ENCODE measurements around the gene SHROOM3.

The SHROOM3 gene

DNA sequence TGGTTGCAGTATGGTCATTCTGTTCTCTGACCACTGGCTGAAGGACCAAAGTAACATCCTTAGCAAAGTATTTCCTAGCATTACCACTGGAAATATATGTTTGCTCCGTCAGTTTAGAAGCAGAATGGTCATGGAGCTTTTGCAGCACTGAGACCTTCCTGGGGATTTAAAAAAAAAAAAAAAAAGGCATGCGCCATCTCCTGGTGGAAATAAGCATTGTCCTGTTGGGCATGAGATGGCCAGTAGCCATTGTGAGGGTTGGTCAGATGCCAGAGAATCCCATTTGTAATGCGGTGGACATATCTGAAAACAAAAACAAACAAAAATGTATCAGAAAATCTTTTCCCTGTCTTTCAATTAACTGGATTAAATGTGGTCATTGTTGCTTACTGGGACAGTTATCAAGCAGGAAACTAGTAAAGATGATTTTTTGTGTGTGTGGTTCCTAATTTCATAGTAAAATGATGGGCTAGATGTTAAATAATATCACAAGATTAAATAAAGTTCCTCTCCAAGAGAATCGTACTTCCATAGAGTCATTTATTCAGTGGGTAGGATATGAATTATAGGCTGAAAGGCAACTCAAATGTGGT, 323.4 kb downstream of the SHROOM3 start:
- no peak for DNase-seq

DNA sequence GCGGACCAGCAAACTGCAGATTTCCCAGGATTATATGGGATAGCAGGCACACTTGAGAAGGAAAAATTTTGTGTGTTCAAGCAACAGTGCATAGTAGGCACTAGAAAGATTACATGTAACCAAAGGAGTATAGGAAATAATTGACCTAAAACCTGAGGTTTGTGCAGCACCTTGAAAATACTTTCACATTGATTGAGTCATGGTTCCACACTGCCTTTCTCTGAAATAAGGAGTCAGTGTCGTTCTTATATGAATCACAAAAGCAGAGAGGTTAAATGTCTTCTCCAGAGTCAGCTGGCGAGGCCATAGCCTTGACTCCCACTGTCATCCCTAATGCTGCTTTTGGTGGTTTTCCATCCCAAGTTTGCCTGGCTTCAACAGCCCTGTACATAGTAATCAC, 324.0 kb downstream of the SHROOM3 start:
- DNase-seq: no peak

DNA sequence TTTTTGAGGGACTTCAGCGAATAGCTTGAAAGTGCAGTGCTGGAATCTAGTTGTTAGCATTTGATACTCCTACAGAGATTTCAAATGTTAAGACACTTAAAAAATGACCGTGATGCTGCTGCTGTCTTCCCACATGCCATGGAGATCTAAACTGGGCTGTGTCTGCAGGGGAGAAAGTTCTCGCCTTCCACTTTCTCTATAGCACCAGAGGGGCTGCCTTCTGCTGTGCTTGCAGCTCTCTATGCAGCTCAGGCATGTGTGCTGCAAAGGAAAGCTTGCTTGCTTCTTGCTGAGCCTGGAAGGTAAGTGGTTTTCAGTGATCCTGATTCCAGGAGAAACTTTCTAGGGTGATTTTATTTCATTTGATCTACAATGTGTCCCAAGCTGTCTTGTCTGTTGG, 325.2 kb downstream of the SHROOM3 start:
- no peak for DNase-seq

DNA sequence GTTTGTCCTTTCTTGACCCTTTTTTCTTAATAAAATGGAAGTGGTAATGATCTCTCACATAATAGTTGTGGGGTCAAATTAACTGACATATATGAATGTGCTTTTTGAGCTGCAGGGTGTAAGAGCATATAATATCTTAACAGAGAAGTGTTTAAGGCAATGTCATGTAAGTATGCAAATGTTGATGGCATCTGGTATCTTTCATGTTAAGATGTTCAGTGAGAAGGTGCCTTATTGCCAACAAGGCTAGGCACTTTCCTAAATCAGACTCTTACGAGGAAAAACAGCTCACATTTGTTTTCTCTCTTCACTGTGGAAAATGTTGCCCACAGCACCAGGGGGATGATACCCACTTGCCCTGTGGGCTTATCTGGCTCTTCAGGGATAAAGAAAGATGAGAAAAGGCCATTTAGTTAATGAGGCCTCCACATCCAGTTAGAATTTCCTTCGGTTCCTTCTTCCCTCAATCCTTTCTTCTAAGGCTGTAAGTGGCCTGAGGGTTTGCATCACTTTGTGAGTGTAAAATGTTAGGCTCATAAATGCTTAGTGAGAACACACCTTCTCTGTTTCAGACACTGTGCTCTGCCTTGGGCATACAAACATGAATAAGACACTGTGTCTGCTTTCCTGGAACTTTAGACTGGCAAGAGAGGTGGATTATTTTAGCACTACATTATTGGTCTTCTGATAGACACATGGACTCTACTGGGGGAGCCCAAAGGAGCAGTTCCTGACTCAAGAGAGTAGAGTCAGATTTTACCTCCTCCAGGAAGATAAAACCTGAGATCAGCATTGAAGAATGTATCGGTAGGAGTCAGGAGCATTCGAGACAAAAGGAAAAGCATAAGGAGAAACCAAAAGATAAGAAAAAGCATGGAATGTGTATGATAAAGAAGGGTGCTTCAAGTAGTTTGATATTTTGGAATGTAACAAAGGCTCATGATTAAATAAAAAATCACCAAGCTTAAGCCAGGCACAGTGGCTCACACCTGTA, 327.4 kb downstream of the SHROOM3 start:
- DNase-seq: no peak

DNA sequence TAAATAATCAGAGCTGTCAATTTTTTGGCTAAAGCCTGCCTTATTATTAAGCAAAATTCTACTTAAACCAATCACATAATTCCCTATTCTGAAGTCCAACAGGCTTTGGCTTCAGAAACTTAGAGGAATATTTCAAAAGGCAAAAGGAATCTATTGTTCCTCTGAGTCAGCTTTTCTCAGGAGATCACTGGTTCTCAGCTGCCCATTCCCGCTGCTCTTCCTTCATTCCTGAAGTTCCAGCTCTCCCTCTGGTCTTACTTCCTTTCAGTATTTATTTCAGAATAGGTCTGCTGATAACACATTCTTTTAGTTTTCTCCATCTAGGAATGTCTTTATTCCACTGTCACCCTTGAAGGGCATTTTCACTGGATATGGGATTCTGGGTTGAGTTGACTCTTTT, 329.2 kb downstream of the SHROOM3 start:
- no peak for DNase-seq

DNA sequence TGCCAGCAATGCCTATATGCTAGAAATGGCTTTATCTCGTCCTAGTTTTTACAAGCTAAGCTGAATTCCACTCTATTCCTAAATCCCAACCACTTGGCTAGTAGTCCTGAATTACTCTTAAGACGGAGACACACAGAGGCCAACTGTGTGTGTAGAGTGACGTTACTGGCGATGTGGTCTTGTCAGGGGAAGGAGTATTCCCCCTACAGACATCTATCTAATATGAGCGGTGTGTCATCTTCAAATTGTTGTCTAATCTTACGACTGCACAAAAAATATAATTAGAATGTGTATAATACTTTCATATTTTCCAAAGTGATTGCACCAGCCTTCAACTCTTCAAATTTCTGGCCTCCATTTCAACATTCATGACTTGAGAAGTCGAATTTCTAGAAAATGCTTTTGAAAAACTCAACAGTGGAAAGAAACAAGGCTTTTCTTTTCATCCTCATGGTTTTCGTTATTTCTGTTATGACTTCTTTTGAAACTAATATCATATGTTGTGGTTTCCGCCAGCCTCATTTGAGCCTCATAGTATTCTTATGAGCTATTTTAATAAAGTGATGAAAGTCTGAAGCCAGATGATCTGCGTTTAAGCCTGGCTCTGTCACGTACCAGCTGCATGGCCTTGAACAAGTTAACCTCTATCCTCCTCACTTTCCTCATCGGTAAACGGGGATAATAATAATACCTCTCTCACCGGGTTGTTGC, 330.6 kb downstream of the SHROOM3 start:
- no peak for DNase-seq

DNA sequence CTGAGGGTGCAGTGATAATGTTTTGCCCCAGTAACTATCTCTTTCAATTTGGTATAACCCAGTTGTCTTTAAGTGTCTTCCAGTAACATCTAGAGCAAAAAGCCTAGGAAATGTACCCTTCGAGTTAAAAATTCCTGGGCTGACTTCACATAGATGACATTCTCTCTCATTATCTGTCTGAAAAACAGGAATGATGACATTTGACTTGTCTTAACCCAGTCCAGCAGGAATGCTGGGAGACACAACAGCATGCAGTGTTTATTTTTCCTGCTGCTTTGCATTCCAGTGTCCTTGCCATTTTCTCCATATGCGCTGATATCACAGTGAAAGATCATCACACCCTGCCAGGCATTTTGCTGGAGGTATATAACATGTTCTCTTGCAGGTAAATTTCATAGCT, 333.0 kb downstream of the SHROOM3 start:
- DNase-seq: no peak

DNA sequence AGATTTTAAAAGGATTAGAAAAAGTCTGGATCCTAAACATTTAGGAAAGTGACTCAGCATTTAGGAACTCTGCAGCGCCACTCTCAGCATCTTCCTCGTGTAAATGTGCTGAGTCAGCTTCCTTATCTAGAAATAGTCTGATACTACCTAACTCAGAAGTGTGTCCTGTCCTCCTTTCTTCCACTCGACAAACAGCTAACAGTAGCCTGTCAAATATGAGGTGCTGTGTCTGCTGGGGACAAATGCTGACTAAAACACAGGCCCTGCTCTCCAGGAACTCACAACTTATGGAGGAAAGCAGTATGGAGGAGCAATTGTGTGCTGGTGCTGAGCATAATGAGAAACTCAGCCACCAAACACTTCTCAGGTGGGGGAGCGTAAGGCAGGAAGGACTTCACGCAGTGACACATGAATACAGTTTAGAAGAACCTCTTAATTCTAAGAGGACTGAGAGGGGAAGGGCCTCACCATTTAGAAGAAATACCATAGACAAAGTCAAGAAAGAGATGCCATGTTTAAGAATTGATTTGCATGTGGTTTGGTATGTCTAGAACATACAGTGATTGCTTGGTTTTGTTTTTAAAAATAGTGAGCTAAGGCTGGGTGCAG, 337.6 kb downstream of the SHROOM3 start:
- no peak for DNase-seq

DNA sequence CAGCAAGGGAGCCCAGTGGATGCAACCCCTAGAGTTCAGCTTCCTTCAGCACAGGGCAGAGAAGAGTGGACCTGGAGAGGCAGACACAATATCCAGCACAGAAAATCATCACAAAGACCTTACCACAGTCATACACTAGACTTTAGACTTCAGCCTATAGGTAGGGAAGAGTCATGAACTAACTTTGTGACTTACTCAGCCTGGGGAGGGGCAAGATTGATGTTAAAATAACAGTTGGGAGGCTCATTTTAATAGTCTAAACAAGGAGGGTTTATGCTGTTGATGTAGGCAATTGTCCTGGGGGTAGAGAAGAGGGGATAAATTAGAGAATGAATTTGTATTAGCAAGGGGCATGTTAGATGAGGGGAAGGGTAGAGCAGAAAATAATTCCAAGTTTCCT, 338.7 kb downstream of the SHROOM3 start:
- DNase-seq: no peak

DNA sequence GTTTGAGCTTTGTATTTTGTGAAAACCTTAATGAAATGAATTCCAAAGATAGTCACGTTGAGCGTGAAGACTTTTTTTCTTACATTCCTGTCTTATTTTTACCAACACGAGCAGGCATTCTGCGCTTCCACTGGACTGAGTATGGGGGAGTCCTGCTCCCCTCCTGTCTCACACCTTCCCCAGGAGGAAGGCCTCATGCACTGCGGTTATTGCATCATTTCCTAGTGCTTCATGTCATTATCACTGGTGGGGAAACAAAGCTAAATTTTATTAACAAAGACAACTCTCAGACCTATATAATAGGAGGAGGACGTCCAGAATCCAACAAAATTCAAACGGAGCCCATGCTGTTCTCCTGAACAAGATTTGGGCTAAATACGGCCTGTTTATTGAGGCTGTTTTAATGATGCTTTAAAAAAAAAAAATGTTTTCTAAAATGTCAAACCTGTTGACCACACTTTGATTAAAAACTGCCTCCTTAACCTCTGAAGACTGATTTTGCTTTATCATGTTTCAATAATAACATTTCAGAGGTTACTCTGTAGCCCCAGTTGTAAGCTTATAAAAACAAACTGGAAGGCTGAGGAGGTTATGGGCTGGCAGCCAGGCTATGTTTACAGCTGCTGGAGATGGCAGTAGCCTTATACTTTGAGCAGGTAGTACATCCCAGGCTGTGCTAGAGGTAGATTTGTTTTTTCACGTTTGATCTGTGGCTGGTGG, 344.9 kb downstream of the SHROOM3 start:
- DNase-seq: no peak

DNA sequence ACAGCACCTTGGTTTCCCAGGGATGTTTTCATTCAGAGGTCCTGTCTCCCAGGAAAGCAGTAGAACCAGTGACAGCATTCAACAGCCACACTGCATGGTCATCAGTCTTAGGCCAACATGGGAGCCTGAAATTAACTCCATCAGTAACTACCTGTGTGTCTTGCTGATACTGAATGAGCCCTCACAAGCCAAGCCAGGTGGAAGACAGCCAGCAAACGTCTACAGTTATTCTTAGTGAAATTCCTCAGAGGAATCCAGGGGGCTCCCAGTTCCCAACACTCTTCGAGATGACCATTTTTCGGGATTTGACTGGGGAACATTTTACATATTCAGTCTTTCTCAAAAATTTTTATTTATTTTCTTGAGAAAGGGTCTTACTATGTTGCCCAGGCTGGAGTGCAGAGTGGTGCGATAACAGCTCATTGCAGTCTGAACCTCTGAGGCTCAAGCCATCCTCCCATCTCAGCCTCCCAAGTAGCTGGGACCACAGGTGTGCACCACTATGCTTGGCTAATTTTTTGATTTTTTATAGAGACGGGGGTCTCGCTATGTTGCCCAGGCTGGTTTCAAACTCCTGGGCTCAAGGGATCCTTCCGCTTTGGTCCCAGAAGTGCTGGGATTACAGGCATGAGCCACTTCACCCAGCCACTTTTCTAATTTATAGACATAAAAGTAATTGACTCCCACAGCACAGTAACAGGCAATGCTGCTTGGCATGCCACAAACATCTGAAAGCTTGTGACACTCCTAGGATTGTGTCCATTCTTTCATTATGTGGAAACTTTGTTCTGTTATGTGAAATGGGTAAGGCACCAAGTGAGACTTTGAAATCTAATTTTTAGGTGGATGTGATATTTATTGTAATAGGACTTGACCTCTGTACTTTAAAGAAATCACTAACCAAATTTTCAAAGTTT, 346.0 kb downstream of the SHROOM3 start:
- DNase-seq: no peak

DNA sequence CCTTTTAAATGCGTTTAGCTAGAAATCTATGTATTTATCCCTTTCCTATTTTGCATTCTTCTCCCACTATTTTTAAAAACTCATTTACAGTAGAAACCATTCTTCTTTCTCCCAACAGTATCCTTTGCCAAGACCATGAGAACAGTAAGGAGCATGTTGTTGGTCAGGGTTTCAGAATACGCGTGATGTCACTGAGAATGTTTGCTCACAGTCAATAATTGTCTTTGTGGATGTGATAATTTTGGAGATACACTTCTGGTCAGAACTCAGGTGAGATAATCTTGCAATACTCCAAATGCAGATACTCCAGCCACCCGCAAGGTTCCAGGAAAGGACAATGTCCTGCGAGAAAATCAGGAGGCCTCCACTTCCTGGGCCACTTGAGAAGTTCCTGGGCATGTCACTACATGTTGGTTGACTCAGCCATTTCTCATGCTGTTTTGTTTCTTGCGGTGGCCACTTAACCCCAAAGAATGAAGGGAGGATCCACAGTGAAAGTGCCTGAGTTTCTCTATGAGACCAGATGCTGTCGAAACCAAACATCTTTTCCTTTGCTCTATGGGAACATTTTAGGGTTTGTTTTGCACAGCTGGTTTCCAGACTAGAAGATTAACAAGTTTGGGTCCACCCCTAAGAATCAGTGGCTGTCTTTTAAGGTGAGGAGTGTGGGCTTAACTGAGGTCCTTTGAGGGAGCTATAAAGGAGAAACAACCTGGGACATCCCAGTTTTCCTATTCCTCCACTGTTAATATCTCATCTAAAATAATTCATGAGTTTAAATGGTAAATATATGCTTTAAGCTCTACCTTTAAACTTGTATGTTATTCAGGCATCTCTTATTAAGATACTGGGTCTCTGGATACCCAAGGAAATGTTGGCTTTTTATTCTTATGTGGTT, 346.9 kb downstream of the SHROOM3 start:
- no peak for DNase-seq

DNA sequence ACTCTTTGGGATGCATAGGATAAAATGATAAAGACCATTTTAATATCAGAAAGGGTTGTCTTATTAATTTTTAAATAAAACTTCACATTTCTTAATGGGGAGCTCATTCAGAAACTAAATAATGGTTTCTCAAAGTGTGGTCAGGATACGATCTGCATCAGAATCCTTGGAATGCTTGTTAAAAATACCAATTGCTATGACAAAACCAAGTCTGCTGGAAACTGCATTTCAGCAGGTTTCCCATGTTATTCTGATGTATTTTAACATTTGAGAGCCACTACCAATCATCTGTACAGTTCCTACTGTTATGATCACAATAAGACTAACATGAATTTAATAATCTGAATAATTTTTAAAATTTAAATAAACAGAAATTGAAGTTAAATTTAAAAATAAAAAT, 347.8 kb downstream of the SHROOM3 start:
- no peak for DNase-seq

DNA sequence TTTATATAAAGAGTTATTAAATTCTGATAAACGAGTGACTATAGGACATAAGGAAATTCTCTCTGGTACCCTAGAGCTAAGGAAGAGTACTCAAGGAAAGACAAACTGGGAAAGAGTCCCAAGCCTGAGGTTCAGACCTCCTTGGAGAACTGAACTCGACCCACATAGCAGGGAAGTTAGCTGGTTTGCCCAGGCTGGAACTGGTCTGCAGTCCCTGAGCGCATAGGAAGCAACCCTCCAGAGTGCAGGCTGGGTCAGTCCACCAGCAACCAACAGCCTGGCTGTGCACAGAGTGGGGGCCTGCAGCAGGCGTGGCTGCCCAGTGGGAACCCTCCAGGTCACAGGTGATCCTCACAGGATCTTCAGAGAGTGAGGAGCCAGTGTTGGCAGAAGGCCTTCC, 348.8 kb downstream of the SHROOM3 start:
- DNase-seq: no peak

DNA sequence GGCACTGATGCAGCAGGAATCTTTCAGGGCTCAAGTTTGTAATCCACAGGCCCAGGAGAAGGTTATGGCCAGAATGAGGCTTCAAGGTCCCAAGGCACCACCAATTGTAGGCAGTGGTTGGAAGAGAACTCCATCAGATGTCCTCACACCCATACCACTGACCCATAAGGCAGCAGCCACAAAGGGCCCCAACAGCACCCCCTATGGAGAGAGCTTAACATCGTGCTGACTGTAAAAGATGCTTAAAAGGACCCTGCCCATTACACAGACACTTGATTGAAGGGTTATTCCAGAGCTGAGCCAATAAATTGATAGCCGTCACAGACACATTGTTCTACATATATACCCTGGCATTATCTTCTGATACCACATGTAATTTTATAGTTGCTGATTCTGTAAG, 349.2 kb downstream of the SHROOM3 start:
- peak; percentile 4 for DNase-seq

DNA sequence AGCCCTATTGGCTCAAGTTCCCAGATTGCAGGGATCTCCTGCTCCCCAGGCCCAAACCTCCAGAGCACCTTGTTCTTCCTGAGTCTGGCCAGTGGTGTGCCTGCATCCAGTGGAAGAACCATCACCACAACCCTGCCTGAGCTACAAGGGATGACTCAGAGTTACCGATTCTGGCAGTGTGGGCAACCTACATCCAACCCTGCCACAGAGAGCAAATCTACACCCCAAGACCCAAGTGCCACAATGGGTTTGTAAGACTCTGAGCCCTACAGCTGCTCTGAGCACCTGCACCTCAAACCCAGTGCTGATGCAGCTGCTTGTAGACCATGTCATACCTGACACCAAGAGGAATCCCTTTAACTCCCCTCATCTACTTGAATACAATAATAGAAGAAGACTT, 352.9 kb downstream of the SHROOM3 start:
- no peak for DNase-seq

DNA sequence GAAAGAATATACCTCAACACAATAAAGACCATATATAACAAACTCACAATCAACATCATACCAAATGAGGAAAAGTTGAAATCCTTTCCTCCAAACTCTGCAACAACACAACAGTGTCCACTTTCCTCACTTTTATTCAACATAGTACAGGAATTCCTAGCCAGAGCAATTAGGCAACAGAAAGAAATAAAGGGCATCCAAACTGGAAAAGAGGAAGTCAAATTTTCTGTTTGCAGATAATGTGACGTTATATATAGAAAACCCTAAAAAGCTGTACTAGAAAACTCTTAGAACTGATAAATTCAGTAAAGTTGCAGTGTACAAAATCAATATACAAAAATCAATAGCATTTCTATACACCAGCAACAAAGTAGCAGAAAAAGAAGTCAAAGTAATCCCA, 355.3 kb downstream of the SHROOM3 start:
- DNase-seq: no peak

DNA sequence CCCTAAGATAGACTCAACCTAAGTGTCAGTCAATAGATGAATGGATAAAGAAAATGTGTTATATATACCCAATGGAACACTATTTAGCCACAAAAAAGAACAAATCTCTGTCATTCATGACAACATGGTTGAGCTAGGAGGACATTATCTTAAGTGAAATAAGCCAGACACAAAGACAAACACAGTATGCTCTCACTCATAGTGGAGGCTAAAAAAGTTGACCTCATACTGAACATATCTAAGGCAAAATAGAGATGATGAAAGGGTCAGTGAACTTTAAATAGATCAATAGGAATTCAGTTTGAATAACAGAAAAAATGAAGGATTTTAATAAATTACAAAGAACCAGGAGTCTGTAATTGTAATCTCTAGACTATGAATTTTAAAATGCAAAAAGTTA, 356.4 kb downstream of the SHROOM3 start:
- no peak for DNase-seq

DNA sequence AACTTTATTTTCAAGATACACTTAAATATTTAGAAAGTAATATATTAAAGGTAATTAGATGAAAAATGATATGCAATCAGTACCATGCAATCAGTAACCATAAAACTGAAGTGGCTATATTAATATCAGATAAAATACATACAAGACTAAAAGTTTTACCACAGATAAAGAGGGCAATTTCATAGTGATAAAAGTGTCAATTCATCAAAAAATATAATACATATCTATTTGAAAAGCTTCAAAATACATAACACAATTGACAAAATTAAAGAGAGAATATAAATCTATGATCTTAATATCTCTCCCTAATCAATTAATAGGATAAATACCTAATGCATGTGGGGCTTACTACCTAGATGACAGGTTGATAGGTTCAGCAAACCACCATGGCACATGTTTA, 357.4 kb downstream of the SHROOM3 start:
- no peak for DNase-seq

DNA sequence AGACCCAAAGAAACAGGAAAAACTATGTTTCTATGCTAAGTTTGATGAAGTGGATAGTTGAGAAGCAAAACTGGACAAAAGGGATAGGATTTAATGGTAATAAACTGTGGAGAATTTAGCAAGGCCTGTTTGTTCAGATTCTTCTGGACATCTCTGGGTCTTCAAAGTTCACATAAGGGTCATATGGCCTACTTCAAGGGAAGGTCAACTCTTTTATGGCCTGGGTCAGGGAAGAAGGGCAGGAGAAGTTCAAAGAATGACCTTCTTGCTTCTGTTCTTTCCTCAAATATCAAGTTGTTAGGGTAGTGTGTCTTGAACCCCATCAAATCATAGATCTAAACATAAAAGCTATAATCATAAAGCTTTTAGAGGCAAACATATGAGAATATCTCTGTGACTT, 360.2 kb downstream of the SHROOM3 start:
- no peak for DNase-seq

DNA sequence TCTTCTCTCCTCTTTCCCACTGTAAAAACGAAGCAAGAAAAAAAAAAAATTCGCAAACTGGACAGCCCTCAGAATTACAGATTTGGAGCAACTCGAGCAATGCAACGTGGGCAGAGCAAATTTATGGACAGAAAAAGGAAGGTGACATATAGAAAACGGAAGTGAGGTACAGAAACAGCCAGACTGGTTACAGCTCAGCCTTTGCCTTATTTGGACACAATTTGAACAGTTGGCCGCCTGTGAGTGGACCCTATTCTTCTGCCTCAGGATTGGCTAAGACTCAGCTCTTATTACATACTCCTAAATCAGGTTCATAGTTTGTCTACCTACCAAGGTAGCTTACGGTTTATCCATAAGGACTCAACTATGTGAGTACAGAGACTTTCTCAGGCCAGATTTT, 364.1 kb downstream of the SHROOM3 start:
- no peak for DNase-seq

Data from stimulated activated CD4-positive, alpha-beta T cell treated with anti-CD3 and anti-CD28 coated beads, Interleukin-15, amount 100 ng/mL, for 24 hours (primary cell).